GM19395 (cell line): ENCODE measurements around the gene WDR7.
A peak's percentile ranks its signal among the peaks of the same experiment; 100 is the strongest.

Source experiments
- ATAC-seq: cut with Tn5 transposase; IDR thresholded peaks from one replicate; pipeline ENCODE4 v1.9.1; 2021; ENCODE audit warnings: mild to moderate bottlenecking, moderate library complexity; ENCODE audit not compliant: unreplicated experiment

Gene WDR7

DNA sequence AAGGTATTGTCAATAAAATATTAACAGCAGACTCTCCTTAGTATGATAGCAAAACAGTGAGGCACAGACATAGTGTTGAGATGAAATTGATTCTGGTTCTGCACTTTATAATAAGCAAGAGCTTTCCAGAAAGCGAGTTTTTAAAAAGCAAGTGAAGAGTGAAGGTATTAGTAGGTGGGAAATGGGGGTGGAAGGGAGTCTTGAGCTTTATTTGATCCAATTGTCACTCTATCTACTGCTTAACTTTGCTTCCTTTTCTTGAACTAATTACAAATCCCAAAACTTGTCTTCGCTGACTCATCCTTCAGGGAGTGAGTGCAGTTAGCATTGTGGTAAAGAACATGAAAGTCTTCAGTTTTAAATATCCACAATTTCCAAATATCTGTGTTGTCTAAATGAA, 375.2 kb downstream of the WDR7 start:
- no peak for ATAC-seq

DNA sequence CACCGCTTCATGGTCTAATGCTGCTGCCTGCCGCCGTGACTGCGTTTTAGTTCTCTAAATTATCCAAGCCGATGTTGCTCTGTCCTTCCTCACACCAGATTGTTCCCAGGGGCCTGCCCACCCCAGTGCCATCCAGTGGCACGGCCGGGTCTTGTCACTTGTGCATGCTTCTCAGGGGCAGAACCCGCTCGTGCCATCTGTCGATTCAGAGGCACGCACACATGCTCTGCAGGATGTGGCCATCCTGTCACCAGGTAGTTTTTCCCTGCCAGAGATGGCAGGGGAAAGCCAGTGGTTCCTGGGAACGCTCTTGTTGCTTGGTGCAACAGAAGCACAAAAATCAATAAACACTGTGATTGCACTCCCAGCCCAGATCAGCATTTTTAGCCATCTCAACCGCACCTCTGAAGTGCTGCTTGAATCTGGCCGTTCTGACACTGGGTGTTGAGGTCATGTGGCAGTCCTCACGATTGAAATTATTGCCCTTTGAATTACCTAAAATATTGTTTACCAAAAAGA, 376.1 kb downstream of the WDR7 start:
- no peak for ATAC-seq

DNA sequence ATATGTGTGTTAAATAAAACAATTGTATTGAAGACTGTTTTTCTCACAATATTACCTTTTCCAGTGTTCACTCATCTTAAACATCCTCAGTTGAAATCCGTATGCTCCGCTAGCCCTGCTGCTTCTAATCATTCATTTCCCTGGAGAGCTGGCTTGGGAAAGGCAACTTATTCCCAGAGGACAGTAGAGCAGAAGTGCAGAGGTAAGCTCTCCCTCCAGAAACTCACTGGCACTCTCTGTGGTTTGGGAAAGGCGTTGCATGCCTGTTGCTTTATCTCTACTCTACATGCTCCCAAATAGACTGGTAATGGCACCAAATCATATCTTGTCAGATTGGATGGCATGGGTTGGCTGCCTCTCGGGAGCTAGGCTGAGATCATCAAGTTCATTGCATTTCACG, 378.6 kb downstream of the WDR7 start:
- ATAC-seq, result no peak

DNA sequence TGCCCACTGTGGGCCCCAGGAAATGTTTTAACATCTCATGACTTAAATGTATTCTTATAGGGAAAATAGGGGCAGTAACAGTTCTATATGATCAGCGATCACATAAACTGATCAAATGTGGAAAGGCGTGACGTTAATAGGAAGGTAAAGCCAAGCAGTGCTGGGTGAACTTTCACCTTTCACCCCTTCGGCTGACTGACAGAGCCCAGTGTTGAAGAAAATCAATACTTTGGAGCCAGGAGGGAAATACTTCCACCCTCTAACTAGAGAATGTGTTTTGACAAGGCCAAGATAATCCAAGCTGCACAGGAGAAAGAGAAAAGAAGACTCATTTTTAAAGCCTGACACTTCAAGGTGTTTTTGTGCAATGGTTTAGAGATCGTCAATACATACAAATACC, 379.3 kb downstream of the WDR7 start:
- no peak for ATAC-seq

DNA sequence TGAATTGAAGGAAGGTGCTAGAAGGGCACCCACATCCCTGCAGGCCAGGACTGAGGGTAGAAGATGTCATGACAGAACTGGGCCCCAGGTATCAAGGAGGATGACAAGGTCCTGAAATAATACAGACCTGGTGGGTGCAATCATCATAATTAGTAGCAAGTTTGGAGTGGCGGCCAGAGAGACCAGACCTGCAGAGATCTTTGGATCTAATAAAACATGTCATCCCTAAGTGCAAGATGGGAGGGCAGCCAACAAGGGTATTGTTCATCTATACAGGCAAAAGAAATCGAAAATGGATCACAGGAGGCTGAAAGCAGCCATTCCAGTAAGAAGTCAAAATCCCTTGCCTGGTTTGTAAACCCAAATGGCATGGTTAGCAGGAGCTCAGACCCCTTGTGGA, 384.4 kb downstream of the WDR7 start:
- ATAC-seq, result no peak

DNA sequence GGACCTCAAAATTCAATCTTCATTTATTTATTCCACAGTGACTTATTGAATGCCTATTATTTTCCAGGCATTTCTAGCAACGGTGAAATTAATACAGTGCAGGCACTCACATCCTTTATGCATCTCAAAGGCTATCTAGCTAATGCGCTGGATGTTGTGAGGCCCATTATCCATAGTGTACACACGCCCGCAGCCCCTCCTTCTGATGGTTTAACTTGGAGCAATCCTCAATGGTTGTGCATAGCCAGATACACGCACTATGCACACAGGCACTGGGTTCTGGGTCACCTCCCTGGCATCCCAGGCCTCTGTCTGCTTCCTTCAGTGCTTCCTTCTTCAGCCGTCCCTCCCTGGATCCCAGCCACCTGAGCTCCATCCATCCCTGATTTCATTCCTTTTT, 387.2 kb downstream of the WDR7 start:
- ATAC-seq, result no peak

DNA sequence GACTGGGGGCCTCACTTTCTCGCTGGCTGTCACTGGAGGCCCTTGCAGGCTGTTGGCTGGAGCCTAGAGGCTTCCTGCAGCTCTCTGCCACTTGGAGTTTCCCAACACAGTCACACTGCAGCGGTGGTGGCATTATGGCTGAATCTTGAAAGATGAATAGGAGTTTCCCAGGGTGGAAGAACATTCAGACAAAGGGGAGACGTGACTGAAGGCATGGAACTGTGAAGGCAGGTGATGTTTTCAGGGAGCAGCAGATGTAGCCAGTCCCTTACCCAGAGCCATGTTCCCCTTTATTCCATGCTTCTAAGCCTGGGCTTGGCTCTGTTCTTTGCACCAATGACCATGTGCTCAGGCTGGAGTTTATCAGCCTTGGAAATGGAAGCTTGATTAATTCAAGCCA, 389.0 kb downstream of the WDR7 start:
- no peak for ATAC-seq

DNA sequence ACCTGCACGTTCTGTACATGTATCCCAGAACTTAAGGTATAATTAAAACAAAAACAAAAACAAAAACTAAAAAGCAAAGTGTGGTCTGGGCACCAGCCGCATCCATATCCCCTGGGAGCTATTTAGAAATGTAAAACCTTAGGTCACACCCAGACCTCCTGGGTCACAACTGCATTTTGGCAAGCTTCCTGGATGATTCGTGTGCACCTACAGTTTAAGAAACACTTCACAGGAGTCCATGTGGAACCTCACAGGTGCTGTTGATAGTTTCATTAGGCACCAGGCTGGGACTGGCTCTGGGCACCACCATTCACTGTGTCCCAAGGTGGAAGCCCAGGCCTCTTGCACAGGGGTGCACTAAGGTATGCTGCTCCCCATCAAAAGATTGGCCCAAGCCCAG, 392.1 kb downstream of the WDR7 start:
- no peak for ATAC-seq

DNA sequence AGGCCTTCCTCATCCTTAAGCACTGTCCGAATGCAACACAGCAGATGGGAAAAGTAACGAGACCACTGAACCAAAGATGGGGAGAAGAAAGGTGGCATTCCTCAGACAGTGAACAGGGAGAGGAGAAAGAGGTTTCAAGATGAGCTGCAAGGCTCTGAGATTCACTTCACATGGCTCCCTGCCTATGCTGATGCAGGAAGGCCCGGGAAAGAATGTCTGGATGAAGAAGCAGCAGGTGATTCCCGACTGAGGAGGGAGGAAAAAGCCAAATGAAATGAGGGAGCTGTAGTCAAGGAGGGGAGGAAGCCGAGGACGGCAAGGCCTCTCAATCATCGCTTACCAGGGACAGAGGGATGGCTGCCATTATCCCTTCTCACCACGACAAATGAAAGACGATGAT, 397.2 kb downstream of the WDR7 start:
- no peak for ATAC-seq

DNA sequence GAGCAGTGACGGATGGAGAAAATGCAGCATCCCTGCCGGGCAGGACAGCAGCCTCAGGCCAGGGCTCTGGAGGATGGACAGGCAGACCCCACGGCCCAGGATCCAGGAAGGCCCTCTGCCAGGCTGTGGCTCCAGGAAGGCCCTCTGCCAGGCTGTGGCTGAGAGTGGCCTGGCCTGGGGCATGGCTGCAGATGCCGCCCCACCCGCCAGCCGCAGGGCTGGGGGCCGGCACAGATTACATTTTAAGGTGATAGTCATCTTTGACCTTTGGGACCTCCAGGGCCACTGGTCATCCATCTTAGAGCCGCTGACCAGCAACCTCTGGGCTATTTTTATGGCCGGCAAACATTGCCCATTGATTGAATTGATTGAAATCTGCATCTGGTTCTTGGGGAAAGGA, 397.7 kb downstream of the WDR7 start:
- no peak for ATAC-seq

DNA sequence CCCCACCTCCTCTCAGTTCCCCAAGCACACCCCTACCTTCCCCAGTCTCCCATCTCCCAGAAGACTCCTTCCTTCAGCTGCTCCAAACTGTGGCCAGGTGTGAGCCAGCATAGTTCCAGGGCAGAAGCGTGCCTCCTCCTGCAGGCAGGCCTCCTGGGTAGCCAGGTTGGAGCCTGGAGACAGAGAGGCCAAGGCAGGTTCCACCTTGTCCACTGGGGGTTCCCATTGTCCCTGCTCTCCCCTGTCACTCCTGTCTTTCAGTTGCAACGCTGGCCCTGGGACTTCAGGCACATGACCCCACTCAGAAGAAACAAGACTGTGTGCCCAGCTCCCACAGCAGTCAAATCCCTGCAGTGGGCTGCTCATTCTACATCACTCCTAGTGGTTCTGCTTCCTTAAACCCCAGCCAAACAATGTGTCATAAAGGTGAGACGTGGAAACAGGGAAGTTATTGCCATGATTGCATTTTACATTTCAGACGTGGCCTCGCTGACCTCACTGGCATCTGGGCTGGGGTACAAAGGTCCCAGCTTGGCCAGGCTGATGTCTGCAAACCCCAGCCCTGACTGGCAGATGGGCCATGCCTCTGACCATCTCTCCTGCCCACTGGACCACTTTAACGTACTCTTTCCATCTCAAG, 399.3 kb downstream of the WDR7 start:
- no peak for ATAC-seq

DNA sequence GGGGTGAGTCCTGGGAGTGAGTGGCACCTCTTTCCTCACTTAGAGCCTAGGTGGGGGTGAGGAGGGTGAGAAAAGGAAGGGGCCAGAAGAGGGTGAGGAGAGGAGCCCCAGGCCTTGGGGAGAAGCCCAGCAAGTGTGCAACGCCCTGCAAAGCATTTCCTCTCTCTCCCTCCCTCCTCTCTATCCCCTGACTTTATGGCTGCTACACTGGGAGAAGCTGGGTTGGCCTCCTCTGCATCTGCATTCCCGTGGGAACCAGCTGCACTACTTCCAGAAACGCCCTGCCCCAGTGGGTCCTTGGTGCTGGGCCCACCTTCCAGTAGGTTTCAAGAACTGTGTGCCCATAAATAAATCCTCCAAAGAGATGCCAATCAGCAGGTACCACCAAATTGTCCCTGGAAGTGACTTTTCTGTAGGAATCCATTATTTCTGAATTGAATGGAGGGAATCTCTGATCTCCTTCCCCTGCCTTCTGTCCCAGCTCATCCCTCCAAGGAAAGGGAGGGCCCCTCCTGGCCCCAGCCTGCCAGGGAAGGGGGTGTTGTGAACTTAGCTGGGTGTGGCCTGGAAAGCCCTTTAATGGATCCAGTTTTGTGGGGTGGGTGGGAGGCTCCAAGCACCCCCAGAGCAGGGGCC, 400.0 kb downstream of the WDR7 start:
- ATAC-seq, result no peak

DNA sequence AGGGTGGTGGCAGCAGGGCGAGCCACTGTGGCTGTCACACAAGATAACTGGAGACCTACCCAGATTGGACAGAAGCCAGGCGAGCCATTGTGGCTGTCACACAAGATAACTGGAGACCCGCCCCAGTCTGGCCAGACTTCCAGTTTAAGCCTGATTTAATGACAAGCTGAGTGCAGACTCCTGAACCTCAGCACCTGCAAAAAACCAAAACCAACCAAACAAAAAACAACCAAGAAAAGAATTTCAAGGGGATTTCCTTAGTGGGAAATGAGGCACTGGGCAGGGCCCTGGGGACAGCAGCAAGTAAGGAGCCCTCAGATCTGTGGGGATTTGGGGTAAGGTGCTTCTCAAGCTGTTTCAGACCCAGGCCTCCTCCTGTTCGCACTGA, 400.5 kb downstream of the WDR7 start:
- ATAC-seq, result peak; percentile 59

DNA sequence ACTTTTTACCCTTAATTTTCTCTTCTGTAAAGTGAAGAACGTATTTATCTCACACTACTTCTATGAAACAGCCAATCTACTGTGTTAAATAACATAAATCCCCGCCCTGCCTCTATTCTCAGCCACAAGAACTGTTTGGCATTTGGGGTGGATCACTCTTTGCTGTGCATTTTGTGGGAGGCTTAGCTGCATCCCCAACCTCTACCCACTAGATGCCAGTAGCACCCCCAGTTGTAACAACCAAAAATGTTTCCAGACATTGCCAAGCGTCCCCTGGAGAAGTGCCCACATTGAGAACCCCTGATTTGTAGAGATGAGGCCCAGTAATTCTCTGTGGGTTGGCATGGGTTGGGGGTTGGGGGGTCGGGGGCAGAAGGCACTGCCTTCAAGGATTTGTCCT, 401.0 kb downstream of the WDR7 start:
- peak; percentile 40 for ATAC-seq

DNA sequence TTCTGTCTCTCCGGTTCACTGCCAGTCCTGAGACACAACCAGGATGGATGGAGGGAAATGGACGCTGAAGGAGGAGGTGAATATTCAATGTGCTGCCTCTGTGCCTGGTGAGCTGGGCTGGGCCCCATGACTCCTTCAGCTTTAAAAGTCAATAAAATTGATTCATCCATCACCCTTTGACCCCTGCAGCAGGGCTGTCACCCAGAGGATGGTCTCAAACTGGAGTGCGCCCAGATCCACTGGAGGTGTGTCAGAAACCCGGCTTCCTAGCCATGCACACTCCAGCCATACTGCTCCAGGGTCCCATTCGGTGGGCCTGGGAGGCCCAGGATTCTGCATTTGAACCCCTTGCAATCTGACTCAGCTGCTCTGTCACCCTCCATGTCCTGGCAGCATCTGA, 401.6 kb downstream of the WDR7 start:
- no peak for ATAC-seq

DNA sequence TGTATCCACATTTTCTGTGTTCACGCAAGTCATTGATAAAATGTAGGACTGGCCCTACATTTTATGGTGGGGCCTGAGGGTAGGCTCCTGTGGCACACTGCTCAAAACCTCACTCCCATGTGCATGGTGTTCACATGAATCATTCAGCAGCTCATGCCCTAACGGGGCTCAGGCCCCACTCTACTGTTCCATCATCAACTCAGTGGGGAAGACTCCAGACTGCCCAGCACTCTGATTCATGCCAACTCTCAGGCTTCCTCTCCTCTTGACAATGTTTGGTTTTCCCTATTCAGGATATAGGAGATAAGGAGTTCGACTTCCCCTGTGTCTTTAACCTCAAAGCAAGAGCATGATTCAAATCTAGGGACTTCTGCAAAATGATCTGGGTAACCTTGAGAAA, 403.7 kb downstream of the WDR7 start:
- ATAC-seq, result no peak

DNA sequence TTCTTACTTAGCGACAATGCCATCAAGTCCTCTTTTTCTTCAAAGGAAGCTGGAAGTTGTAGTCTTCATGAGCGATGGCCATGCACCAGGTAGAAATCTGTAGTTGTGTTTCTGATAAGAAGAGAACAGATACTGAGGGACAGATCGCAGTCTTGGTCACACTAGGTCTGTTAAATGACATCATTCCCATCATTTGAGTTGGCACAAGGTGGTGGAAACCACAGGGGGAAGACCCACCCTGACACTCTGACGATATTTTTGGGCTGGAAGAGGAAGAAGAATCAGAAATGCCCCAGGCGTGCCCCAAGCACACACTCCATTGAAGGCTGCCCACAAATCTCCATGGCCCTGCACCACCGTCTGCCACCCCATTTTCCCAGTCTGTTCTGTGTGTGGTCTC, 406.7 kb downstream of the WDR7 start:
- ATAC-seq, result peak; percentile 79

DNA sequence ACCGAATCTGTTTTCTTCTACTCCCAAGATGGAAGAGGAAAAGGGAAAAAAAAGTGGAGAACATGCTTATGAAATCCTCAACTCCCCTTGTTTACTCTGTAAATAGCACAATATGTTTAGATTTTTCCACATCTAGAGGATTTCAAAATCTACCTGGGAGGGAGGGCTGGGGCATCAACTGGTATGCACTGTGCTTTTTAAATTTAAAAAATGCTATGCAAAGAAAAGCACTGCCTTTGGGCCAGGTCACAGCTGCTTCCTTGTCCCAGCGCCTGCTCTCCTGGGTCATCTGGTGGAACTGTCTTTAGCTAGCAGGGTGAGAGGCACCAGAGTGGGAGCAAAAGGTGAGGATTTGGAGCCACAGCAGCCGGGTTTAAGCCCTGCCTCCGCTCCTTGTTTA, 407.6 kb downstream of the WDR7 start:
- no peak for ATAC-seq

DNA sequence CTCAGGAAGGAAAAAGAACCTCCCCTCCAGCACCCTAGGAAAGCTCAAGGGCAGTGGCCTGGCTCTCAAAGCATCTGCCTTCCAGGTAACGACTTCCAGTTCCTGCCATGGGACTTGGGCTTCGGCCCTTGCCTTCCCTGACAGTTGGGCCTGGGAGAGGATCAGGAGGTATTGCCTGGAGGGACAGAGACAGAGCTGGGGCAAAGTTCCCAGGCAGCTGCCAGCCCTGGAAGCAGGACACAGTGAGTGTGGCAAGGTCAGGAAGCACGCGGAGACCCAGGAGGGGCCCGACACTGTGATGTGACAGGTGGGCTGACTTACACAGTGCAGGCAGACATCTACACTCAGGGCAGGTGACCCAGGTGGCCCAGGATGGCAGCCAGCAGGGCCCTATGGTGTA, 408.2 kb downstream of the WDR7 start:
- no peak for ATAC-seq

DNA sequence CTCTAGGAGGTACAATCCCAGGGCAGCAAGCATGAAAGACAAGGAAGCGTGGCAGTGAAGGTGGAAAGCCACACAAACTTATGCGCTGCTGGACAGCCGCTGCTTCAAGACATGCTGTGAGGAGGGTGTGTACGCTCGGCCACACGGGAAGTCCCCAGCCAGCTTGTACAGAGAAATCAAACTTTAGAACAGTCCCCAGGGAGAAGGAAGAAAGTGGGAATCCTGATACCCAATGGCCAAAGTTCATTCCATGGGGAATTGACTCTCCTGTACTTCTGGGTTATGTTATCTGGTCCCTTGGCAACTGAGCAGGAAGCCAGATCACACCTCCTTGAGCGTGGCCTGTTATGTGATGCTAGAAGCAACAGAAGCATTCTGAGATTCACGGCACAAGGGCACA, 409.7 kb downstream of the WDR7 start:
- no peak for ATAC-seq

DNA sequence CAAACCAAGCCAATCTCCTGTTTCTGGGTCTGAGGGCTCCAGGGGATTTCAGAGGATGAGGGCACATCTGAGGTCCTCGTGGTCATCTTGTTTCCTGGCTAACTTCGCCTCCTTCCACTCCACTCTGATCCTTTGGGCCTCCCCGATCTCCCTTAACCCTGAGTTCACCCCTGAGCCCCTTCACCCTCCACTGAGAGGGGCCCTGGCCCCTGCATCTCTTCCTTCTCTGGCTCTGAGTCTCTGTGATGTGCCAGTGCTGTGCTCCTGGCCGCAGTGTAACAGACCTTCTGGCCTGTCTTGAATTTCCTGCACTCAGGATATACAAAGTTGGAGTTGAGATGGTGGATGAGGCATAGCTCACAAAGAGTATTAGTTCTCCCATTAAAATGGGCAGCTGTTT, 411.0 kb downstream of the WDR7 start:
- no peak for ATAC-seq

DNA sequence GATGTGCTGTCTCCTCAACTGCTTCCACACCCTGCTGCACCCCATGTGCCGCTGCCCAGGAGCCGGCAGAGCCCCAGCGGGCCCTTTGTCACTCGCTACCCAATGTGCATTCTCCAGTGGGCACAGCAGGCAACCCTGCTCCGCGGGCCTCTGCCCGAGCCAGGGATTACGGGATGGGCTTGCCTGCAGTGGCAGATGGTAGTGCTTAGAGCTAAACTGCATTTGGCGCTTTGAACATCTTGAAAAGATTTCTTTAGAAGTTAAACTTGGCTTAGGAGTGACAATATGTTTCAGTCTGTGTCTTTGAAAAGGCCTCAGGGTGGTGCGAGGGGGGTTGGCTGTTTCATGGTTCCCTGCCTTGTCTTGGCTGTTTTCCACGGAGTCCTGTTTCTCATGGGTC, 411.7 kb downstream of the WDR7 start:
- no peak for ATAC-seq

DNA sequence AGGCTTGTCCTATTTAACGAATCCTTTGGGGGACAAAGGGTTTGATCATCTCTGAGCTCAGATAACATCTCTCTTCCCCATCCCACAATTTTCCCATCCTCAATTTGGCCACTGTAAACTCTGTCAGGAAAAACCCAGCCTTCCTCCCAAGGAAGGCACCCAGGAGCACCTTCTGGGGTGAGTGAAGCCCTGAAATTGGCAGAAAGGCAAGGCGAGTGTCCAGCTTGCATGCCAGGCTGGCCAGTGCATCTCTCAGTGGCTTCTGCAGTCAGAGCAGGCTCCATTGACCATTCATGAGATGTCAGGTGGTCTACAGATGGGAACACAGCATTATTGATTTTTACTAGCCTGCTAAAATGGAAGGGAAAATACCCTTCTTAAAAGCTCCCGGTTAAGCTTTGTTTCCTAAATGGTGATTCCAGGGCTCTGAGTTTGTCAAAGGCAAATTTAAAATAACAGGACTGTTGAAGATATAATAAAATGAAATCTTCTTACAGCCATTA, 412.5 kb downstream of the WDR7 start:
- no peak for ATAC-seq
